Esophagus muscularis mucosa (tissue), 4 donors: Measurements from ENCODE around the gene POLK. TPM values are rescaled to one million over a fixed set of nuclear protein-coding genes. Genes with fewer than 3 reads are reported as not detected.
A peak's percentile ranks its signal among the peaks of the same experiment; 100 is the strongest.

Experiments used
- DNase-seq: peaks from one replicate; pipeline ENCODE4 v3.0.0-alpha.2; 2017; ENCODE audit errors: extremely low spot score
- H3K27ac ChIP-seq, 4 donors: fragments of 200-600 bp; sonication (generic); replicated peaks in 1 of 4; 1 replicate in 3 of 4; 2 replicates in 1 of 4; pipeline ENCODE4 v1.5.1; 2016 to 2019; ENCODE audit warnings: mild to moderate bottlenecking in 1 of 4
- H3K27me3 ChIP-seq, 4 donors: fragments of 200-600 bp; sonication (generic); one replicate each; pipeline versions ENCODE4 v1.5.1 to v1.6.0; 2016 to 2019
- H3K36me3 ChIP-seq, 4 donors: fragments of 200-600 bp; sonication (generic); one replicate each; pipeline ENCODE4 v1.5.1; 2016 to 2019
- H3K4me1 ChIP-seq, 4 donors: fragments of 200-600 bp; sonication (generic); one replicate each; pipeline ENCODE4 v1.5.1; 2016 to 2019
- H3K4me3 ChIP-seq, 4 donors: fragments of 200-600 bp; sonication (generic); 1 replicate in 2 of 4; 2 replicates in 2 of 4; pipeline ENCODE4 v1.5.1; 2016 to 2019; ENCODE audit warnings: mild to moderate bottlenecking in 4 of 4, moderate library complexity in 1 of 4
- H3K9me3 ChIP-seq, 4 donors: fragments of 200-600 bp; sonication (generic); 1 replicate in 3 of 4; 2 replicates in 1 of 4; pipeline ENCODE4 v1.5.1; 2016 to 2019
- EP300 ChIP-seq: sonication (generic); formaldehyde crosslinking; IDR thresholded peaks from one replicate; pipeline ENCODE4 v1.6.1; 2017; ENCODE audit warnings: antibody characterized with exemption
- POLR2A ChIP-seq: fragments of 450-650 bp; IDR thresholded peaks from one replicate; pipeline ENCODE4 v1.6.1; 2017; ENCODE audit warnings: antibody characterized with exemption, moderate library complexity, mild to moderate bottlenecking, low read depth
- POLR2AphosphoS5 ChIP-seq, 2 donors: sonication (generic); formaldehyde crosslinking; IDR thresholded peaks; one replicate each; pipeline ENCODE4 v1.6.1; 2017; ENCODE audit warnings: antibody characterized with exemption in 2 of 2
- WGBS: methylation state at CpG from one replicate; pipeline ENCODE4 v1.1.5; 2018; 5-methylcytosine and 5-hydroxymethylcytosine counted together
- intact Hi-C: fragments of 100-400 bp; cut with DNase I; formaldehyde crosslinking; loops from one replicate; pipeline ENCODE4 v1.15.1; 2023
- total RNA-seq, 4 donors: library from RNA; depleted of rRNA; stranded (reverse); fragments of >200 nt; gene quantifications; one replicate each; pipeline versions ENCODE4 v1.1.0 to v1.2.1, GENCODE V29; 2016
- TF ChIP-seq, protein P1 (sequence below), 3 experiments: fragments of 200-600 bp in 2 of 3; fragments of 450-650 bp in 1 of 3; sonication (generic) in 2 of 3; IDR thresholded peaks; one replicate each; pipeline ENCODE4 v1.5.1; 2017 to 2019; ENCODE audit warnings: antibody characterized with exemption in 3 of 3, mild to moderate bottlenecking in 2 of 3, moderate library complexity in 1 of 3

Gene POLK
- total RNA-seq = 10 to 100 TPM; 22.6 to 37.0 (median 32.3) TPM

DNA sequence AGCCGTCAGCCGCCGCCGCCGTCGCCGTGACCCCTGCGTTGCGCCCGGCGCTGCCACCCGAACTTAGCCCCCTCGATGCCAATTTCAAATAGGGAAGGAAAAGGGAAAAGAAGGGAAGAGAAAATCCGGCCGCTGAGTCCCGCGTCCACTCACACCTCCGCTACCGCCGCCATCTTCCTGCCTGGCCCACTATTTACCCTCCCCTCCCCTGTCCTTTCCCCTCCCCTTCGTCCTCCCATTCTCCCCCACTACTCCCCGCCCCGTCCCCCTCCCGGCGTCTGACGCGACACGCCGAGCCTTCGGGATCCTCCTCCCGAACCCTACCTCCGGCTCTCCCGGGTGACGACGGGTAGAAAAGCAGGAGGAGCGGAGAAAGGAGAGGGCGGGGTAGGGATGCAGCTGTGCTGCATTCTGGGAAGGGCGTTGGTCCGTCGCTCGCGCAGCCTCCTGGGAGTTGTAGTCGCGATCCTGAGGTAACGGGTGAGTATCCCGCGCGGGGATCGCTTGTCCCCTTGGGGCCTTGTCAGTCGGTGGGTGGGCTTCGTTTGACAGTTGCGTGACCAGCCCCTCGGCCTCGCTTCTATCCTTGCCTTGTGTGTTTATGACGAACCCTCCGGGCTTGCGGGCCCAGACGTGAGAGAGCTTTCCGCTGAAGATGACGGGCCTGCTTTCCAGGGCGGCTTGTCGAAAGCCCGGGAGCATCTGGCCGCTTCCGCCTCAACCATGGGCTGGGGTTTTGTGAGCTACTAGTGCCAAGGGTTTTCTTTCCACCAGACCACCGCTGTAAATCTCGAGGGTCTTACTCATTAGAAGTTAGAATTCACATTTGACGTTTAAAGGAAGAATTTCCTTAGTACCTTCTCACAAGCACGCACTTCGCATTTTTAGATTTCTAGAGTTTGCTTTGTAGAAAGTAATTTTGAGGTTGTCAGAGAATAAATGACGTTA, at the start of gene POLK, which contains the start of gene CERT1:
POLK (plus strand) TSS at position 457 of the 948 bp plus-strand sequence.
CERT1 (minus strand) TSS at position 195 of the 948 bp plus-strand sequence. CDS start 422 bp downstream, outside the sequence.
- TF ChIP-seq EP300 (no peak), POLR2AphosphoS5 (IDR thresholded peaks at IDR 0.05) (peak; percentile 91 to 94), POLR2A (peak; percentile 63)
- TF ChIP-seq, protein P1, sequence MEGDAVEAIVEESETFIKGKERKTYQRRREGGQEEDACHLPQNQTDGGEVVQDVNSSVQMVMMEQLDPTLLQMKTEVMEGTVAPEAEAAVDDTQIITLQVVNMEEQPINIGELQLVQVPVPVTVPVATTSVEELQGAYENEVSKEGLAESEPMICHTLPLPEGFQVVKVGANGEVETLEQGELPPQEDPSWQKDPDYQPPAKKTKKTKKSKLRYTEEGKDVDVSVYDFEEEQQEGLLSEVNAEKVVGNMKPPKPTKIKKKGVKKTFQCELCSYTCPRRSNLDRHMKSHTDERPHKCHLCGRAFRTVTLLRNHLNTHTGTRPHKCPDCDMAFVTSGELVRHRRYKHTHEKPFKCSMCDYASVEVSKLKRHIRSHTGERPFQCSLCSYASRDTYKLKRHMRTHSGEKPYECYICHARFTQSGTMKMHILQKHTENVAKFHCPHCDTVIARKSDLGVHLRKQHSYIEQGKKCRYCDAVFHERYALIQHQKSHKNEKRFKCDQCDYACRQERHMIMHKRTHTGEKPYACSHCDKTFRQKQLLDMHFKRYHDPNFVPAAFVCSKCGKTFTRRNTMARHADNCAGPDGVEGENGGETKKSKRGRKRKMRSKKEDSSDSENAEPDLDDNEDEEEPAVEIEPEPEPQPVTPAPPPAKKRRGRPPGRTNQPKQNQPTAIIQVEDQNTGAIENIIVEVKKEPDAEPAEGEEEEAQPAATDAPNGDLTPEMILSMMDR (IDR thresholded peaks at IDR 0.05) = peak in 1 of 3 experiments; percentile 14
- intact Hi-C loops = loop anchor here (2.0 to 5.0 kb wide), 2 partner anchors 56 to 175 kb away; partner anchors contain the start of gene HMGCR
- no peaks in the 10 kb centered on the region for H3K9me3 ChIP-seq
- WGBS = 2% methylated on average over 18 of the region's 71 CpGs
- peaks cover 24 to 55% (median 43%) of the 10 kb centered on the region in 4 donors for H3K4me1 ChIP-seq
- H3K27ac ChIP-seq = peak within 1 kb of the TSS; percentile 89 to 97 (median 91)
- no peaks in the 10 kb centered on the region for H3K27me3 ChIP-seq
- peak; percentile 99 for DNase-seq
- peak within 1 kb of the TSS; percentile 69 to 97 (median 90) for H3K4me3 ChIP-seq
- no peaks in the 10 kb centered on the region for H3K36me3 ChIP-seq

DNA sequence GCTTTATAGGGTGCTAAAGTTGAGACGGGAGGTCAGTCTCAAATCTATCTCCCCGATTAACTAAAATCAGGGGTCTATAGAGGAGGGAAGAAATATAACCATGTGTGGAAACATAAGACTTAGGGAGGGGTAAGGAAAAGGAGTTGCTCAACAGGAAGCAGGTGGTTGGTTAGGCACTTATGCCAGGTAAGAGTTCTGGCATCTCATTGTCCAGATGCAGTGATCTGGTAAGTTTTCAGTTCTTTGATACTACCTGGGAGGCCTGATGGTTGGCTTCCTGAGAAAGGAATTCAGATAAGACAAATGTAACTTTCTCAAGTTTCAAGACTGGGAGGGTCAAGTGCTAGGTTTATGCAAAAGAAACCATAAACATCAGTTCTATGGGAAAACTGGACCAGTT, 48.0 kb upstream of the POLK start:
- Histone ChIP-seq H3K4me1 (peaks cover 15 to 24% (median 18%) of the 10 kb centered on the region in 4 donors), H3K36me3 (no peaks in the 10 kb centered on the region), H3K27me3 (no peaks in the 10 kb centered on the region), H3K9me3 (peaks cover 0 to 9% (median 7%) of the 10 kb centered on the region in 4 donors), H3K27ac (no peak overlapping the region), H3K4me3 (no peak overlapping the region)
- TF ChIP-seq, protein P1 (IDR thresholded peaks at IDR 0.05) = no peak
- TF ChIP-seq POLR2A = no peak
- no peak for DNase-seq
- WGBS = 92% methylated on average over 2 of the region's 2 CpGs
- intact Hi-C loops = no loop called here

DNA sequence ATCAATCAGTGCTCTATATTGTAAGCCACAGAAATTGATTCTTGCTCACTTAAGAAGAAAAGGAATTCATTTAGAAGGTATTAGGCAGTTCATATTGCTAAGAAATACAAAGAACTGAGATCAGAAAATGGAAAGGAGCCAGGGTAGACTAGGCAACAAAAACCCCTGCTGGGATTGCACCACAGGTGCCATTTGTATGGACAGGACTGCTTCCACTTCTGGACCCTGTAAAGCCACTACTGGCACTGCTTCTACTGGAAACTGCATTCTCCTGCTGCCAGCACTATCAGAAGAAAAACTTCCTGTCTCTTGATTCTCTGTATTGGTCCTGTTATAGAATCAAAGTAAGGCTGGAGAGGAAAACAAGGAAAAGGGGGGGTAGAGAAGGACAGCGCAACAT, 46.2 kb upstream of the POLK start:
- TF ChIP-seq, protein P1 (IDR thresholded peaks at IDR 0.05) = no peak
- no peak for TF ChIP-seq POLR2A
- TF ChIP-seq POLR2AphosphoS5 (IDR thresholded peaks at IDR 0.05) = no peak
- no peak for TF ChIP-seq EP300
- intact Hi-C loops = no loop called here
- Histone ChIP-seq H3K27ac (no peak overlapping the region), H3K27me3 (no peaks in the 10 kb centered on the region), H3K4me1 (peaks cover 12 to 21% (median 18%) of the 10 kb centered on the region in 4 donors), H3K36me3 (no peaks in the 10 kb centered on the region), H3K4me3 (no peak overlapping the region), H3K9me3 (peaks cover 0 to 26% (median 15%) of the 10 kb centered on the region in 4 donors)
- DNase-seq = no peak
- WGBS = 92% methylated on average over 1 of the region's 1 CpG

DNA sequence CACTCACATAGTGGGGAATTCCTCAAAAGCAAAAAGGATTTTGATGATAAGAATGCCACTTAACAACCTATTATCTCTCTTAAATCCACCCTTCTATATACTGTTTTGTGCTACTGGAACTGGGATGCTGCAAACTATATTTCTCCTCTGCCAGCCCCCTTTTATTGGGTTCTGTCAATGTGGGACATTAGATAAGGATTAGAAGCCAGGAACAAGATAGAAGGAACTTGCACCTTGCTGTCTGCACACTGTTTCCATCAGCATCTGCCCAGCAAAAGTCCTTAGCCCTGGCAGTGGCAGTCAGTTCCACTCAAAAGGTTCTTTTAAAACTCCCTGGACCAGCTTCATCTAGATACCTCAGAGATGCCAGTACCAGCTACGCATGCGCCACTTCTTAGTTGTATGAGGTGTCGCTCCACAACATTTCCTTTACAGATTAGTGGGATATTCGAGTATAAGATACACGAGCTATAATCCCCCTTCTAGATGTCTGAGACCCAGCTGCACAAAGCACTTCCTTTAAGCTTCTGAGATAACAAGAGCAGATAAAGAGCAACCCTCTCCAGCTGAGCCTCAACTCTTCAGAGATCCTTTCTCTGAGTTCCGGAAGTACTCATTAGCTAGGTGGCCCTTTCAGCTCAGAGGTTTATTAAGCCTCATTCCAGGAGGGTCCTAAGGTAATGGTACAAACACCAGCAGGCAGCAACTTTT, 45.5 kb upstream of the POLK start:
- DNase-seq = no peak
- peaks cover 0 to 32% (median 18%) of the 10 kb centered on the region in 4 donors for H3K9me3 ChIP-seq
- no peaks in the 10 kb centered on the region for H3K27me3 ChIP-seq
- WGBS = 90% methylated on average over 6 of the region's 6 CpGs
- no peak overlapping the region for H3K27ac ChIP-seq
- TF ChIP-seq, protein P1 (IDR thresholded peaks at IDR 0.05) = no peak
- TF ChIP-seq EP300 (no peak), POLR2AphosphoS5 (IDR thresholded peaks at IDR 0.05) (no peak), POLR2A (no peak)
- no peak overlapping the region for H3K4me3 ChIP-seq
- H3K4me1 ChIP-seq = peaks cover 10 to 19% (median 16%) of the 10 kb centered on the region in 4 donors
- intact Hi-C loops = no loop called here
- H3K36me3 ChIP-seq = no peaks in the 10 kb centered on the region
